Measurements from ENCODE around the gene TREML4. TPM values are rescaled to one million over a fixed set of nuclear protein-coding genes. Genes with fewer than 3 reads are reported as not detected.

The TREML4 gene
- total and polyA plus RNA-seq, 10 donors: 0.44 to 2.2 TPM; not detected in 8

GRCh38 chr6:41258196-41258493, 30.0 kb downstream of the TREML4 start:
- no peak for DNase-seq
- TF ChIP-seq POLR2AphosphoS5 (IDR thresholded peaks at IDR 0.05) (no peak), POLR2A (IDR thresholded peaks at IDR 0.05) (no peak)
- TF ChIP-seq, protein P1, sequence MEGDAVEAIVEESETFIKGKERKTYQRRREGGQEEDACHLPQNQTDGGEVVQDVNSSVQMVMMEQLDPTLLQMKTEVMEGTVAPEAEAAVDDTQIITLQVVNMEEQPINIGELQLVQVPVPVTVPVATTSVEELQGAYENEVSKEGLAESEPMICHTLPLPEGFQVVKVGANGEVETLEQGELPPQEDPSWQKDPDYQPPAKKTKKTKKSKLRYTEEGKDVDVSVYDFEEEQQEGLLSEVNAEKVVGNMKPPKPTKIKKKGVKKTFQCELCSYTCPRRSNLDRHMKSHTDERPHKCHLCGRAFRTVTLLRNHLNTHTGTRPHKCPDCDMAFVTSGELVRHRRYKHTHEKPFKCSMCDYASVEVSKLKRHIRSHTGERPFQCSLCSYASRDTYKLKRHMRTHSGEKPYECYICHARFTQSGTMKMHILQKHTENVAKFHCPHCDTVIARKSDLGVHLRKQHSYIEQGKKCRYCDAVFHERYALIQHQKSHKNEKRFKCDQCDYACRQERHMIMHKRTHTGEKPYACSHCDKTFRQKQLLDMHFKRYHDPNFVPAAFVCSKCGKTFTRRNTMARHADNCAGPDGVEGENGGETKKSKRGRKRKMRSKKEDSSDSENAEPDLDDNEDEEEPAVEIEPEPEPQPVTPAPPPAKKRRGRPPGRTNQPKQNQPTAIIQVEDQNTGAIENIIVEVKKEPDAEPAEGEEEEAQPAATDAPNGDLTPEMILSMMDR (IDR thresholded peaks at IDR 0.05 in 8 of 11, conservative IDR thresholded peaks at IDR 0.05 in 3 of 11): no peak
- intact Hi-C loops (cut with DNase I; ENCODE audit: low total_unique reads): no loop called here

DNA sequence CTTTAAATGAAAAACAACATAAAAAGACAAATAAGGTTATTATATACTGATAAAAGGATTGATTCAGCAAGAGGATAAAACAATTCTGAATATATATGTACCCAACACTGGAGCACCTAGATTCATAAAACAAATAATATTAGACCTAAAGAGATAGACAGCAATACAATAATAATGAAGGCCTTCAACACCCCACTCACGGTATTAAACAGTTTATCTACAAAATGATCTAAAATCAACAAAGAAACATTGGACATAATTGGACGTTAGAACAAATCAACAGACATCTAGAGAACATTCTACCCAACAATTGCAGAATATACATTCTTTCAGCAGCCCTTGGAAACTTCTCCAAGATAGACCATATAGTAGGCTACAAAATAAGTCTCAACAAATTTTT, 34.3 kb downstream of the TREML4 start:
- DNase-seq: no peak
- WGBS, 5 donors: 87 to 92% (median 88%) methylated on average over 2 of the region's 2 CpGs
- Histone ChIP-seq H3K27me3 (replicated peaks in 1 of 7) (no peaks in the 10 kb centered on the region), H3K9me3 (peaks cover 0 to 55% (median 42%) of the 10 kb centered on the region in 8 donors), H3K36me3 (no peaks in the 10 kb centered on the region), H3K27ac (no peak overlapping the region), H3K4me1 (peaks cover 0 to 9% (median 5%) of the 10 kb centered on the region in 6 donors), H3K4me3 (no peak overlapping the region)
- TF ChIP-seq POLR2AphosphoS5 (IDR thresholded peaks at IDR 0.05): no peak
- TF ChIP-seq, protein P1 (IDR thresholded peaks at IDR 0.05 in 8 of 11, conservative IDR thresholded peaks at IDR 0.05 in 3 of 11): no peak
- intact Hi-C loops (cut with DNase I; ENCODE audit: low total_unique reads): no loop called here

More at GRCh38 chr6:41258196-41258493, 30.0 kb downstream of the TREML4 start:
- no peaks in the 10 kb centered on the region for H3K36me3 ChIP-seq
- WGBS, 5 donors: 90 to 100% (median 94%) methylated on average over 1 of the region's 1 CpG
- peaks cover 0 to 30% (median 9%) of the 10 kb centered on the region in 6 donors for H3K4me1 ChIP-seq
- peaks cover 0 to 44% (median 33%) of the 10 kb centered on the region in 8 donors for H3K9me3 ChIP-seq
- H3K27me3 ChIP-seq (replicated peaks in 1 of 7): no peaks in the 10 kb centered on the region
- H3K27ac ChIP-seq: peak overlapping the region in 1 of 8 donors; percentile 21
- no peak overlapping the region for H3K4me3 ChIP-seq

DNA sequence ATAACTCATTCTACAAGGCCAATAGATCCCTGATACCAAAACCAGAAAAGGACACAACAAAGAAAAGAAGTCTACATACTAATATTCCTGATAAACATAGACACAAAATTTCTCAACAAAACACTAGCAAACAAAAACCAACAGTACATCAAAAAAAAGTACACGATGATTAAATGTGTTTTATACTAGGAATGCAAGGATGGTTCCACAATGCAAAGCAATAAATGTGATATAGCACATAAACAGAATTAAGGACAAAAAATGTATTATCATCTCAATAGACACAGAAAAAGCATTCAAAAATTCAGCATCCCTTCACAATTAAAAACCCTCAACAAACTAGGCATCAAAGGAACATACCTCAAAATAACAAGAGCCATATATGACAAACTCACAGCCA, 35.1 kb downstream of the TREML4 start:
- intact Hi-C loops (cut with DNase I; ENCODE audit: low total_unique reads): no loop called here
- TF ChIP-seq, protein P1 (IDR thresholded peaks at IDR 0.05 in 8 of 11, conservative IDR thresholded peaks at IDR 0.05 in 3 of 11): no peak
- TF ChIP-seq POLR2A (IDR thresholded peaks at IDR 0.05): no peak
- TF ChIP-seq POLR2AphosphoS5 (IDR thresholded peaks at IDR 0.05): no peak
- no peak overlapping the region for H3K27ac ChIP-seq
- H3K4me1 ChIP-seq: peaks cover 0 to under 1% (median 0%) of the 10 kb centered on the region in 6 donors
- H3K9me3 ChIP-seq: peaks cover 0 to 50% (median 42%) of the 10 kb centered on the region in 8 donors
- no peaks in the 10 kb centered on the region for H3K27me3 ChIP-seq (replicated peaks in 1 of 7)
- DNase-seq: no peak
- H3K4me3 ChIP-seq: no peak overlapping the region
- no peaks in the 10 kb centered on the region for H3K36me3 ChIP-seq
- 91 to 100% (median 91%) methylated on average over 1 of the region's 1 CpG for WGBS, 5 donors

- TF ChIP-seq POLR2A (IDR thresholded peaks at IDR 0.05) (no peak), POLR2AphosphoS5 (IDR thresholded peaks at IDR 0.05) (no peak)
- TF ChIP-seq, protein P1 (IDR thresholded peaks at IDR 0.05 in 8 of 11, conservative IDR thresholded peaks at IDR 0.05 in 3 of 11): no peak
- H3K27me3 ChIP-seq (replicated peaks in 1 of 7): no peaks in the 10 kb centered on the region
- peaks cover 0 to 2% (median 0%) of the 10 kb centered on the region in 6 donors for H3K4me1 ChIP-seq
- no peak overlapping the region for H3K4me3 ChIP-seq
- no peak overlapping the region for H3K27ac ChIP-seq
- intact Hi-C loops (cut with DNase I; ENCODE audit: low total_unique reads): no loop called here
- no peak for DNase-seq
- H3K36me3 ChIP-seq: no peaks in the 10 kb centered on the region
- H3K9me3 ChIP-seq: peaks cover 0 to 28% (median 26%) of the 10 kb centered on the region in 8 donors
Measured at GRCh38 chr6:41266541-41266940, 38.4 kb downstream of the TREML4 start.
